Liver (tissue), 3 donors: ENCODE results near the gene CTNNA2.

Experiments used
- EGR1 ChIP-seq, 2 donors: IDR thresholded peaks; 2 replicates each; pipeline ENCODE4 v1.6.1; 2016 to 2018; ENCODE audit warnings: antibody characterized with exemption in 2 of 2, low read depth in 2 of 2
- GABPA ChIP-seq, 2 donors: IDR thresholded peaks in 1 of 2; conservative IDR thresholded peaks in 1 of 2; 2 replicates each; pipeline ENCODE4 v1.6.1; 2016; ENCODE audit warnings: antibody characterized with exemption in 2 of 2, mild to moderate bottlenecking in 1 of 2, moderate library complexity in 1 of 2
- JUND ChIP-seq, 2 donors: IDR thresholded peaks; 2 replicates each; pipeline ENCODE4 v1.6.1; 2016; ENCODE audit warnings: antibody characterized with exemption in 2 of 2
- NR2F2 ChIP-seq: IDR thresholded peaks from 2 replicates; pipeline ENCODE4 v1.6.1; 2016; ENCODE audit warnings: antibody characterized with exemption
- RAD21 ChIP-seq, 2 donors: IDR thresholded peaks; 2 replicates each; pipeline ENCODE4 v1.6.1; 2016; ENCODE audit warnings: antibody characterized with exemption in 2 of 2, mild to moderate bottlenecking in 2 of 2
- REST ChIP-seq: IDR thresholded peaks from 2 replicates; pipeline ENCODE4 v1.6.1; 2016; ENCODE audit warnings: antibody characterized with exemption, mild to moderate bottlenecking
- SP1 ChIP-seq: IDR thresholded peaks from 2 replicates; pipeline ENCODE4 v1.6.1; 2018; ENCODE audit warnings: antibody characterized with exemption, mild to moderate bottlenecking
- TAF1 ChIP-seq: conservative IDR thresholded peaks from 2 replicates; pipeline ENCODE4 v1.6.1; 2016; ENCODE audit warnings: antibody characterized with exemption, mild to moderate bottlenecking
- ZBTB33 ChIP-seq: IDR thresholded peaks from 2 replicates; pipeline ENCODE4 v1.6.1; 2016; ENCODE audit warnings: antibody characterized with exemption
- TF ChIP-seq, protein P1 (sequence below): fragments of 150-350 bp; IDR thresholded peaks from 2 replicates; pipeline ENCODE4 v1.5.1; 2017; ENCODE audit warnings: improper control_type of control experiment, low read depth, low read length; ENCODE audit not compliant: missing input control
- TF ChIP-seq, protein P2 (sequence below): IDR thresholded peaks from 2 replicates; pipeline ENCODE4 v1.6.1; 2016; ENCODE audit warnings: antibody characterized with exemption
- TF ChIP-seq, protein P3 (sequence below): IDR thresholded peaks from 2 replicates; pipeline ENCODE4 v1.6.1; 2016; ENCODE audit warnings: antibody characterized with exemption
- donor health status: healthy.
- donor health status: healthy.

- TF ChIP-seq, protein P1, sequence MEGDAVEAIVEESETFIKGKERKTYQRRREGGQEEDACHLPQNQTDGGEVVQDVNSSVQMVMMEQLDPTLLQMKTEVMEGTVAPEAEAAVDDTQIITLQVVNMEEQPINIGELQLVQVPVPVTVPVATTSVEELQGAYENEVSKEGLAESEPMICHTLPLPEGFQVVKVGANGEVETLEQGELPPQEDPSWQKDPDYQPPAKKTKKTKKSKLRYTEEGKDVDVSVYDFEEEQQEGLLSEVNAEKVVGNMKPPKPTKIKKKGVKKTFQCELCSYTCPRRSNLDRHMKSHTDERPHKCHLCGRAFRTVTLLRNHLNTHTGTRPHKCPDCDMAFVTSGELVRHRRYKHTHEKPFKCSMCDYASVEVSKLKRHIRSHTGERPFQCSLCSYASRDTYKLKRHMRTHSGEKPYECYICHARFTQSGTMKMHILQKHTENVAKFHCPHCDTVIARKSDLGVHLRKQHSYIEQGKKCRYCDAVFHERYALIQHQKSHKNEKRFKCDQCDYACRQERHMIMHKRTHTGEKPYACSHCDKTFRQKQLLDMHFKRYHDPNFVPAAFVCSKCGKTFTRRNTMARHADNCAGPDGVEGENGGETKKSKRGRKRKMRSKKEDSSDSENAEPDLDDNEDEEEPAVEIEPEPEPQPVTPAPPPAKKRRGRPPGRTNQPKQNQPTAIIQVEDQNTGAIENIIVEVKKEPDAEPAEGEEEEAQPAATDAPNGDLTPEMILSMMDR, result no peak
- TF ChIP-seq SP1 (no peak), EGR1 (IDR thresholded peaks at IDR 0.05; ENCODE audit: low read depth in 2 of 2) (no peak), GABPA (IDR thresholded peaks at IDR 0.05 in 1 of 2, conservative IDR thresholded peaks at IDR 0.05 in 1 of 2) (no peak), RAD21 (IDR thresholded peaks at IDR 0.05) (no peak), TAF1 (no peak), JUND (IDR thresholded peaks at IDR 0.05) (no peak), REST (no peak), NR2F2 (no peak), ZBTB33 (no peak)
- TF ChIP-seq, protein P2, sequence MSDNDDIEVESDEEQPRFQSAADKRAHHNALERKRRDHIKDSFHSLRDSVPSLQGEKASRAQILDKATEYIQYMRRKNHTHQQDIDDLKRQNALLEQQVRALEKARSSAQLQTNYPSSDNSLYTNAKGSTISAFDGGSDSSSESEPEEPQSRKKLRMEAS, result no peak
- TF ChIP-seq, protein P3, sequence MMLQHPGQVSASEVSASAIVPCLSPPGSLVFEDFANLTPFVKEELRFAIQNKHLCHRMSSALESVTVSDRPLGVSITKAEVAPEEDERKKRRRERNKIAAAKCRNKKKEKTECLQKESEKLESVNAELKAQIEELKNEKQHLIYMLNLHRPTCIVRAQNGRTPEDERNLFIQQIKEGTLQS, result no peak
Measured at GRCh38 chr2:80068038-80068731, 555.3 kb downstream of the CTNNA2 start.
